Measurements from ENCODE around the gene IFNLR1.

IFNLR1 gene

DNA sequence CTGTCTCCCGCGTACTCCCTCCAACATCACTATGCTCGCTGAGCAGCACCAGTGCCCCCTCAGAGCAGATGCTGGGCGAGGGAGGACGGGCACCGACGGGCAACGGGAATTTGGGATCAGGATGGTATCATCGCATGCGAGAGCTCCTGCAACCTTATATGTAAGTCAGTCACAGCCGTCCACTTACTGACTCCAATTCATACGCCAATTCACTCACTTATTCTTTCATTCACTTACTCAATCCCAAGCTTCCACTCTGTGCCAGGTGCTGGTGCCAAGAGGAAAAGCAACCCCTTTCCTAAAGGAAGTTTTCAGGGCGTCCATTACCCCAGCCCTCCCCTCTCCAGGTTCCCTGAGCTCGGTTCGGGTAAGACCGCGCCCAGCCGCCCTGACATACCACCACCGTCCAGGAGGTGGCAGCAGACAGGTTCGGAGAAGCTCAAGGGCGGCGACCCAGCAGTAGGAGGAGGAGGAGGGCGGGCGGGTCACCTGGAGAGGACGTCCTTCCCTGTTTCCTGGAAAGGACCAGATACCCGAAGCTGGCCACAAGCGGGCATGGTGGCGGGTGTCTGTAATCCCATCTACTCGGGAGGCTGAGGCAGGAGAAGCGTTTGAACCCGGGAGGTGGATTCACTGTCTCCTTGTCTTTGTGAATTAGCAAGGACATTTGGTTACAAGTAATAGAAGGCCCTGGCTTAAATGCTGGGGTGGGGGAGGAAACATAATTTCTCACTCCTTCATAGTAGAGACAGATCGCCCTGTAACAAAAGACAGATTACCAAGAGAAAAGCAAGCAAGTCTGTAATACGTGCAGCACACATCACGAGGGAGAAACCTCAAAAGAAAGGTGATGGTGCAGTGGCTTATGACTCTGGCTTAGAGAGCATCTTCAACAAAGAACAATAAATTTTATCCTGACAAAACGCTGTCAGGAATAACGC is 36.6 kb downstream of the IFNLR1 start:
- H3K4me3 ChIP-seq (ENCODE audit: low read depth, low read length) = peak overlapping the region; percentile 24

GRCh38 chr1:24149866-24150233 is 37.2 kb downstream of the IFNLR1 start:
- H3K4me3 ChIP-seq (ENCODE audit: low read depth, low read length) = no peak overlapping the region

- no peak overlapping the region for H3K4me3 ChIP-seq (ENCODE audit: low read depth, low read length)
Measured at GRCh38 chr1:24147816-24148215, 39.3 kb downstream of the IFNLR1 start.

GRCh38 chr1:24147194-24147593 is 39.9 kb downstream of the IFNLR1 start:
- no peak overlapping the region for H3K4me3 ChIP-seq (ENCODE audit: low read depth, low read length)

DNA sequence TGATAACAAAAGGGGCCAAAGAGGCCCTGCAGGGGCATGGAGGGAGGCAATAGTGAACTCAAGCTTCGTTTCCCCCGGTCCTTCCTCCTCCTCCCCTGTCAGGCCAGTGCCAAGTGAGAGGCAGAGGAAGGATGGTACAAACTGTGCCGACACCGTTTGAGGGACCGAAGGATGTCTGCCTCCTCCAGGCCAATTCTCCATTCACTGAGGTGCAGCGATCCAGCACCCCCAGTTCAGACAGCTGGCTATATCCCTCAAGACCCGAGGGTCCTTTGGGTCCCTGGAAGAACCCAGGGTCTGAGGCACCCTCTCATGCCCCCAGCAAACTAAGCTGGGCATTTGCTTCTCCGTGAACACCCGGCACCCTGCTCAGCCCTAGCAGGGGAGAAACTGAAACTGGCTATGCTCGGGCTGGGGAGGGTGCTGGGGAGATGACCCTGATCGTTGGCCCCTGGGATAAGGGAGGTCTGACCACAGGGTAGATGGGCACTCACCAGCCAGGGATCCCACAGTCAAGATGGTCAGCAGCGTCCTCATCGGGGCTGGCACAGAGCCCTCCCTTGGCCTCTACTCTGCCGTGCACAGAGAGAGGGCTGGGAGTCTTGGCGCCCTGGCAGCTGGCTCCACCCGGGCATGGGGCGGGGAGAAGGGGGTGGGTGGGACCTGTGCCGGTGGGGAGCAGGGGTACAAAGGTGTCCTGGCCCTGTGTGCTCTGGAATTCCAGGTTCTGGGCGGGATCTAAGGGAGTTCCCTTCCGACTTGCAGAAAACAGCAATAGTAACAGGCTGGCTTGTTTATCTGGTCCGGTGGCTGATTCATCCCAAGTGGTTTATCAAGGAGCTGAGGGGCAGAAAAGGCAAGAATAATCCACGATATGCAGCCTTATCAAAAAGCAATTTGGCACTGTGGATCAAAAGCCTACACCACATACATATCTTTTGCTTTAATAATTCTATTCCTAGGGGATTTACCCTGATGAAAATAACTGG is 44.2 kb downstream of the IFNLR1 start, which contains the start of gene IL22RA1:
IL22RA1 (minus strand) TSS at position 595 of the 989 bp plus-strand sequence; CDS start at position 537, 58 bp downstream.
- no peak within 1 kb of the TSS for H3K4me3 ChIP-seq (ENCODE audit: low read depth, low read length)

DNA sequence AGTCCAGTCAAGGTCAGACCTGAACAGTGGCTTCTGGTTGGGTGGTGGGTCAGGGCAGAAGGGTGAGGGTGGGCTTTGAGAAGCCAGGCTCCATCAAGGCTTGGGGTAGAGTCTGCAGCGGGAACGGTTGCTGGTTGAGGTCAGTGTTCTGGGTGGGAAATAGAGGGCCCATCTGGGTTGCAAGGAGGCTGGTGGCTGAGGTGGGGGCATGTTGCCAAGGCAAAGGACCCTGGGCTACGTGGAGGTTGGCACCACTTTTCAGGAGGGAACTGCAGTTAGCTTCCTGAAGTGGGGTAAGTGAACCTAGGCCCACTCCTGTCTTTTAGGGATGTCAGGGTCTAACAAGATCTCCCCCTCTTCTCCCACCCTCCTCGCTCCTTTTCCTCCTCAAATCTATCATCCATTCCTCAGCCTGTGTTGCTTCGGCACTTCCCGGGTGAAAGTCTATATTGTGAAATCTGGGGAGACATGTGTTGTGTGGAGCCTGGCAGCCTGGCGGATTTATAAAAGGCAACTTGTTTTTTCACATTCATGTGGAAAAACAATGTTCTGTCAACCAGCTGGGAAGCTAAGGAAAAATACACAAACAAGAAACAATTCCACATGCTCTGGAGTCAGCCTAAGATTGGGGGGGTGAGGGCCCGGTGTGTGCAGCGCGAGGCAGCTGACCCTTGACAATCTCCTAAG is 45.6 kb downstream of the IFNLR1 start:
- H3K4me3 ChIP-seq (ENCODE audit: low read depth, low read length) = no peak overlapping the region

- no peak overlapping the region for H3K4me3 ChIP-seq (ENCODE audit: low read depth, low read length)
Measured at GRCh38 chr1:24140741-24141181, 46.3 kb downstream of the IFNLR1 start.

DNA sequence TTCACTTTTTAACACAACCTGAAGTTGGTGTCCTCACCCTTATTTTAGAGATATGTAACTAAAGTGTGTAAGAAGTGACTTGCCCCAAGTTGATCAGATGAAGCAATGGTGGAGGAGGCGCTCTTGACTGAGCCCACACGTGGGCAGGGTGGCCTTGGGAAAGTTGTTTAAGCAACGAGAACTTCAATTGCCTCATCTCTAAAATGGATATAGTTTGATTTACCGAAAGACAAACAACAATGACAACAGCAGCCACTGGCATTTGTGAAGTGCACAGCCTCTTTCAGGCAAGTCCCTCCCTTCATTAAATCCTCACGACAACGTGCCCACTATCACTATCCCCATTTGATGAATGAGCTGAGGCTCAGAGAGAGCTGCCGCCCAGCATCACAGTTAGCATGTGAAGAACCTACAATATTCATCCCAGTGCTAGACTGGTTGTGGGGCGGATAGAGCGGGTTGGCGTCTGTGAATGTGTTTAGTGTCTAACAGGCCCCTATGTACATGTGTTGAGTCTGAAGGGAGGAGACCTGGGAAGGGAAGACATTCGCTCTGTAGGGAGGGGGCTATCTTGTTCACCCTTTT is 47.2 kb downstream of the IFNLR1 start:
- no peak overlapping the region for H3K4me3 ChIP-seq (ENCODE audit: low read depth, low read length)

GRCh38 chr1:24139222-24139489 is 47.9 kb downstream of the IFNLR1 start:
- no peak overlapping the region for H3K4me3 ChIP-seq (ENCODE audit: low read depth, low read length)

GRCh38 chr1:24138476-24139221 is 48.4 kb downstream of the IFNLR1 start:
- no peak overlapping the region for H3K4me3 ChIP-seq (ENCODE audit: low read depth, low read length)

- H3K4me3 ChIP-seq (ENCODE audit: low read depth, low read length) = no peak overlapping the region
Measured at GRCh38 chr1:24136956-24137539, 50.0 kb downstream of the IFNLR1 start.

DNA sequence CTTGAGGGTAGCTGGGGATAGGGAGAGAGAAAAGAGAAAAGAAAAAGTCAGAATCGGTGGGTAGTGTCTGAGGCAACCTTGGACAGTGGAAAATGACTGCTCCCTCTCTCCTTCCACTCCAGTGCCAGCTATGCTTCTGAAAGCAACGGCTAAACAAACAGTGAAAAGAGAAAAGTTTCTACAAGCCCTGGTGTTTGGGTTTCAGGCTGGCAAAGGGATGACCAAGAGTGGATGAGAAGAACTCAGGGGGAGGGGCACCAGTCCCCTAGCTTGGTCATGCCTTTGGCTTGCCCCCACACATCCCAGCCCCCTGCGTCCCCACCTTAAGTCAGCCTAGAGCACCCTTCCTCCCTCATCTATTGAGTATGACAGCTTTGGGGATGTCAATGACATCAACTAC is 52.7 kb downstream of the IFNLR1 start:
- no peak overlapping the region for H3K4me3 ChIP-seq (ENCODE audit: low read depth, low read length)

- no peak overlapping the region for H3K4me3 ChIP-seq (ENCODE audit: low read depth, low read length)
Measured at GRCh38 chr1:24133819-24134218, 53.3 kb downstream of the IFNLR1 start.

DNA sequence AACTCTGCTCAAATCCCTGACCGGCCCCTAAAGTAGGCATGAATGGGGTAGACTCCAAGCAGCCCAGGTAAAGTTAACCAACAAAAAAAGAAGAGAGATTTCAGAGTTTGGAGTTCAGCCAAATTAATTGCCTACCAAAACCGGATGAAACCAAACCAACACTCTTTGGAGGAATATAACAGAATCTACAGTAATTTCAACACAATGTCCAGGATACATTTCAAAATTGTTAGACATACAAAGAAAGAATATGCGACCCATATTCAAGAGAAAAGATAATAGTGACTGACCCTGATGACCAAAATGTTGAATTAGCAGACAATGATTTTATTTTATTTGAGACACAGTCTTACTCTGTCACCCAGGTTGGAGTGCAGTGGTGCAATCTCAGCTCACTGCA is 56.7 kb downstream of the IFNLR1 start:
- H3K4me3 ChIP-seq (ENCODE audit: low read depth, low read length) = no peak overlapping the region

- no peak overlapping the region for H3K4me3 ChIP-seq (ENCODE audit: low read depth, low read length)
Measured at GRCh38 chr1:24127801-24128363, 59.2 kb downstream of the IFNLR1 start.

- no peak overlapping the region for H3K4me3 ChIP-seq (ENCODE audit: low read depth, low read length)
Measured at GRCh38 chr1:24127134-24127800, 59.8 kb downstream of the IFNLR1 start.

- no peak overlapping the region for H3K4me3 ChIP-seq (ENCODE audit: low read depth, low read length)
Measured at GRCh38 chr1:24126672-24127023, 60.4 kb downstream of the IFNLR1 start.

DNA sequence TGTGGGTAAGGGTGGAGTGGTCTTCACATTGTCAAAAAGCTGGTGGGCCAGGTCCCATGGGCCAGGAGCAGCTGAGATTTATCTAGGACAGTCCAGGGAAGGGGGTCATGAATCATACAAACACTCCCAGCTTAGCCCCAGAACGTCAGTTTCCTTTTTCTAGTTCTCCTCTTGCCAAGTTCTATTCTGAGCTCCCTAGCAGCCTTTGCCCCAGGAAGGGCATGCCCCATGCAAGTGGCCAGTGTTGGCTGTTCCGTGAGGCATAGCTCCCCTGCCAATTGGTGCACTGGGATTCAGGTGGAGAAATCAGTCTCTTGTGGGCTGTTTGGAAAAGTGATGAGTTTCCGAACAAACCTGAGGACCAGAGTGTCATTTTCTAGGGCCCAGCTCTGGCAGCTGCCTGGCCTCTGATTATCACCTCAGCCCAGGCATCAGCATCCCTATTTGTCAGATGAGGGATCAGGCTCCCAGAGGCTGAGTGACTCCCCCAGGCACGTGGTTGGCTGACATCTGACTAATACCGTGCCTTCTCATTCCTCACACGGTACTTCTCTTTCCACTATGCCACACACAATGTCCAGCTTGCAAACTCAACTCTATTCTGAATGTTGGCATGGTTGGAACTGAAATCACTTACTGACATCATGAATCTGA is 60.9 kb downstream of the IFNLR1 start:
- no peak overlapping the region for H3K4me3 ChIP-seq (ENCODE audit: low read depth, low read length)

Data from iPS-11a (cell line).